ENCODE data around the gene GLIPR1. TPM values are rescaled to one million over a fixed set of nuclear protein-coding genes. Genes with fewer than 3 reads are reported as not detected.

Gene GLIPR1
- total RNA-seq, 1 donor from 2014 or later, result 10.9 TPM

DNA sequence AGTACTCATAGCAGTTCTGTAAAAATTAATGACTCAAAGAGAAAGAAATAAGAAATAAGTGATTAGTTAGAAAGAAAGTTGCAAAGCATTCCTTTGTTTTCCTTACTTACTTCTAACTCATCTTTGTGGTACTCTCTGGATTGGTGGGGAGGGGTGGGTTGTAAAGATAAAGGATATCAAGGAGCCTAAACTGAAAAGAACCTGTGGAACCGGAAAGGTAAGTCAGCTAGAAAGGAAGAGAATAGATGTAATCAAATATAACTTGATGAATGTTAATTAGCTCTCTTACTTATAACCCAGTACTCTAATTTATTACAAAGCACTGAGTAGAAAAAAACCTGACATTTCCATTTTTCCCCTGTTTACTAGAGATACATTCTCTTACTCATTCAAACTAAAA lies 68.3 kb downstream of the GLIPR1 start:
- intact Hi-C loops (cut with DNase I), result no loop called here
- no peak for DNase-seq
- no peak for ATAC-seq (ENCODE audit: poor library complexity)

DNA sequence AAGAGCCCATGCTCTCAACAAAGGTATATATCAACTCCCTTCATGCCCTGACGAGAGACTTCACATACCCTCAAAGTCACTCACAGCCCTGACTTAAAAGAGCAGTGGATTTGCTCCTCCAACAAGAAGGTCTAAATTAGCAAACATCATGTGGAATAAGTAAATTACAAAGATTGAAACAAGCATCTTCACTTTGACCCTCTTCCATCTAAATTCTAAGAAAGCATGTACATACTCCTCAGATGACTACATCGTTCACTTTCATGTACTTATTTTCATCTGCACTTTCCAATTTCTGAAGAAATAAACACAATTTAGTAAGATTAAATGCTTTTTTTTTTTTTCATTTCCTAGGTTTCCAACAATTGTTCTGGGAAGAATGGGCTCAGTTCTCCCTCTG lies 69.4 kb downstream of the GLIPR1 start:
- intact Hi-C loops (cut with DNase I), result no loop called here
- DNase-seq, result no peak
- no peak for ATAC-seq (ENCODE audit: poor library complexity)

DNA sequence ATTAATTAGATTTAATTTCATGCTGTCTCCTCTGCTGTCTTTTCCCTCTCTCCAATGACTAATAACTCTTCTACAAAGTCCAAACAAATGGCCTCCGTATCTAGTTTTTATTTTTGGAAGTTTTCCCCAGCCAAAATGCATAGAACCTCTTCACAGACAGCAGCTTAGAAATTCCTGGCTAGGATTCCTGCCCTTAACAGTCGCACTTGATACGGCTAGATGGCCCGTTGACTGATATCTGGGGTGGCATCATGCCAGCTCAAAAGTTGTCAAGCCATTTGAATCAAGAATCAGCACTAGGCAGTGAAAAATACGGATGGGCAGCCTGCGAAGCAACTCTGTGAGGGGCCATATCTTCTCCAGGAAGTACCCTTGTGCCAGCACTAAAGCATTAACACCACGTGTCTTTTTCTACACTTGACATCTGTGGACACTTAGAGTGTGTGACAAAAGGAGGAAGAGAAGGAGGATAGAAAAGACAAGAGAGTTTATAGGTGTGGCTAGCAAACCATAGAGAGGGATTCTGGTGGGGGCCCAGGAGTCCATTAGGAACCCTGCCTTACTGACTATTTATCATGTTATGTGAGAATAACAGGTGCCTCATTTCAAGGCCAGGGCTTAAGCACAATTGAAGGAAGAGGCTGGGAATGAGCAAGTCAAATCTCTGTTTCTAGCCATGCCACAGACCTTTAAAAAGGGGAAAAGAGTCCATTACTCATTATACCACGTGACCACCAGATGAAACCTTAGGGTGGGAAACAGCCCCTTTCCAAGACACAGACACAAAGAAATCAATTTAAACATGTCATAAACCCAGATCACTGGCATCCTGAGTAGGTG lies 70.1 kb downstream of the GLIPR1 start:
- ATAC-seq (ENCODE audit: poor library complexity), result peak; percentile 77
- no peak for DNase-seq
- intact Hi-C loops (cut with DNase I), result no loop called here

DNA sequence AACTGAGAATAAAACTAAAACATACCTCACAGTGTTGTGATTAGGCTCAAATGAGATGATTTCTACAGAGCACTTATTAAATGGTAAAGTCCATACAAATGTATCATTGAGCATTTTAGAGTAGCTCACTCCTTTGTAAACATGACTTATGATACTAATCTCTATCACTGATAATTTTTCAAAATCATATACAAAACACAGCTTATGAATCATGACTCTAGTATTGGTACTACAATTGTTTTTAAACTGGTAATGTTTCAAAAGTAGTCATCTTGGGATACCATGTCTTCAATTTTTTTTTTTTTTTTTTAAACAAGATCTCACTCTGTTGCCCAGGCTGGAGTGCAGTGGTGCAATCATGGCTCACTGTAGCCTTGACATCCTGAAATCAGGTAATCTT lies 70.9 kb downstream of the GLIPR1 start:
- intact Hi-C loops (cut with DNase I), result no loop called here
- DNase-seq (no peak), ATAC-seq (ENCODE audit: poor library complexity) (no peak)

DNA sequence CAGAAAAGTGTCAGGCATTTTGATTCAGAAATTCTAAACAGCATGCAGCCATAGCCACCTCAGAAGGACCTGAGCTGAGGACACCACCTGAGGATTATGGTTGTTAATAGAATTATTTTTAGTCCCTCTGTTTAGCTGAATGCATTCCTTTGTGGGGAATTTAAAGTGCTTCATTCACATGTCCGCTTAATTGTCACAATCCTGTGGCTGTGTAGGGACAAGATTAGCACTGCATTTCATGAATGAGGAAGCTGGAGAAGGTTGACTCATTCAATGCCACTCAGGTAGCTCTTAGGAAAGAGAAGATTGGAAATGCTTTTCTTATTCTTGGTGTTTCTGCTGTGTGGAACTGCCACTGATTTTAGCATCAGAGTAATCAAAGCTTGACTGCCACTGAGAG lies 72.8 kb downstream of the GLIPR1 start:
- ATAC-seq (ENCODE audit: poor library complexity) (peak; percentile 84), DNase-seq (no peak)
- intact Hi-C loops (cut with DNase I), result no loop called here

Other genes starting within 250 kb of the GLIPR1 start
- gene CAPS2, start 150.4 kb upstream of the GLIPR1 start, total RNA-seq, result 14.4 TPM
- gene GLIPR1L1, start 146.1 kb upstream of the GLIPR1 start, total RNA-seq, result not detected
- 2.4 TPM for gene GLIPR1L2, start 89.7 kb upstream of the GLIPR1 start, total RNA-seq
- gene KRR1, start 30.9 kb downstream of the GLIPR1 start, total RNA-seq, result 25.2 TPM